IMR-90 (cell line): Measurements from ENCODE around the gene CASP2. TPM values are rescaled to one million over a fixed set of nuclear protein-coding genes. Genes with fewer than 3 reads are reported as not detected.

Experiments used
- ATAC-seq: fragments of 200-7000 bp; cut with Tn5 transposase; 2 replicates; pipeline ENCODE4 v1.9.1; 2020; ENCODE audit warnings: low read depth, mild to moderate bottlenecking, moderate library complexity
- BruUV-seq: library from RNA; stranded (reverse); fragments of 400-500 nt; replicated peaks from 2 replicates; lab custom pipeline; 2021; lab: Mats Ljungman, UMichigan
- CTCF ChIA-PET: fragments of 300-600 bp; formaldehyde crosslinking; extraction: SDS; loops from one replicate; lab custom pipeline; 2021; ENCODE audit warnings: antibody characterized with exemption; lab: Yijun Ruan, JAX
- POLR2A ChIA-PET: fragments of 300-600 bp; sonication (Branson Sonifier 250); formaldehyde crosslinking; loops from one replicate; lab custom pipeline; 2022; ENCODE audit warnings: antibody characterized with exemption; ENCODE audit not compliant: unreplicated experiment; lab: Charles Lee
- DNase-seq: peaks from one replicate; pipeline ENCODE4 v3.0.0; 2013
- H2AFZ ChIP-seq: replicated peaks from 2 replicates; pipeline ENCODE3; 2013; ENCODE audit warnings: low read length, mild to moderate bottlenecking; ENCODE audit not compliant: poor library complexity
- H2AK5ac ChIP-seq: 2 replicates; pipeline ENCODE4 v1.6.1; 2013; ENCODE audit warnings: low read depth, low read length, inconsistent platforms
- H2AK9ac ChIP-seq: replicated peaks from 2 replicates; pipeline ENCODE3; 2013; ENCODE audit warnings: mild to moderate bottlenecking, low read depth, low read length, moderate library complexity; ENCODE audit not compliant: poor library complexity
- H2BK120ac ChIP-seq: 2 replicates; pipeline ENCODE4 v1.6.1; 2013; ENCODE audit warnings: low read depth, low read length, inconsistent platforms
- H2BK15ac ChIP-seq: 3 replicates; pipeline ENCODE4 v1.6.1; 2013; ENCODE audit warnings: low read depth, low read length, inconsistent platforms
- H2BK20ac ChIP-seq: 2 replicates; pipeline ENCODE4 v1.6.1; 2013; ENCODE audit warnings: low read depth, mild to moderate bottlenecking, inconsistent platforms, low read length, moderate library complexity
- H2BK5ac ChIP-seq: 2 replicates; pipeline ENCODE4 v1.6.1; 2013; ENCODE audit warnings: mild to moderate bottlenecking, low read depth, low read length, inconsistent platforms; ENCODE audit not compliant: poor library complexity, severe bottlenecking
- H3K14ac ChIP-seq: replicated peaks from 2 replicates; pipeline ENCODE4 v1.6.1; 2013; ENCODE audit warnings: low read depth, low read length, inconsistent platforms
- H3K18ac ChIP-seq: 2 replicates; pipeline ENCODE4 v1.6.1; 2013; ENCODE audit warnings: low read depth, low read length, control low read depth
- H3K23ac ChIP-seq: 2 replicates; pipeline ENCODE4 v1.6.1; 2013; ENCODE audit warnings: low read depth, low read length, inconsistent platforms
- H3K27ac ChIP-seq: 2 replicates; pipeline ENCODE4 v1.5.1; 2013; ENCODE audit warnings: mild to moderate bottlenecking, control low read depth, low read length; ENCODE audit not compliant: insufficient read depth
- H3K27me3 ChIP-seq: 2 replicates; pipeline ENCODE4 v1.6.1; 2013; ENCODE audit warnings: low read length; ENCODE audit not compliant: control insufficient read depth, insufficient read depth
- H3K36me3 ChIP-seq: 2 replicates; pipeline ENCODE4 v1.6.1; 2013; ENCODE audit warnings: low read length, mixed read lengths; ENCODE audit not compliant: control insufficient read depth, insufficient read depth
- H3K4ac ChIP-seq: 2 replicates; pipeline ENCODE4 v1.6.1; 2013; ENCODE audit warnings: low read depth, low read length, inconsistent platforms
- H3K4me1 ChIP-seq: 2 replicates; pipeline ENCODE4 v1.6.1; 2013; ENCODE audit warnings: low read length, mixed read lengths; ENCODE audit not compliant: control insufficient read depth, insufficient read depth
- H3K4me2 ChIP-seq: 2 replicates; pipeline ENCODE4 v1.6.1; 2013; ENCODE audit warnings: low read depth, mild to moderate bottlenecking, control low read depth, low read length, moderate library complexity
- H3K4me3 ChIP-seq: 2 replicates; pipeline ENCODE4 v1.5.1; 2013; ENCODE audit warnings: low read depth, mild to moderate bottlenecking, control low read depth, low read length, moderate library complexity; ENCODE audit not compliant: insufficient read depth
- H3K56ac ChIP-seq: 2 replicates; pipeline ENCODE4 v1.6.1; 2013; ENCODE audit warnings: low read length, inconsistent platforms; ENCODE audit not compliant: insufficient read depth; ENCODE audit errors: extremely low read depth
- H3K79me1 ChIP-seq, 2 experiments: 2 replicates each; pipeline ENCODE4 v1.6.1; 2013; ENCODE audit warnings: low read length in 2 of 2, inconsistent platforms in 1 of 2, low read depth in 1 of 2
- H3K9ac ChIP-seq: 2 replicates; pipeline ENCODE4 v1.6.1; 2013; ENCODE audit warnings: low read depth, low read length, control low read depth
- H3K9me1 ChIP-seq: 2 replicates; pipeline ENCODE4 v1.6.1; 2013; ENCODE audit warnings: low read length, inconsistent platforms; ENCODE audit not compliant: insufficient read depth
- H3K9me3 ChIP-seq: 2 replicates; pipeline ENCODE4 v1.6.1; 2013; ENCODE audit warnings: low read length; ENCODE audit not compliant: control insufficient read depth, insufficient read depth
- H4K20me1 ChIP-seq: 2 replicates; pipeline ENCODE4 v1.6.1; 2013; ENCODE audit warnings: low read length, inconsistent platforms; ENCODE audit not compliant: insufficient read depth
- H4K5ac ChIP-seq: 2 replicates; pipeline ENCODE4 v1.6.1; 2013; ENCODE audit warnings: mild to moderate bottlenecking, low read depth, low read length, control low read depth
- H4K8ac ChIP-seq, 2 experiments: 2 replicates each; pipeline ENCODE4 v1.6.1; 2013; ENCODE audit warnings: low read depth in 2 of 2, low read length in 2 of 2, control low read depth in 1 of 2, inconsistent platforms in 1 of 2
- H4K91ac ChIP-seq: 2 replicates; pipeline ENCODE4 v1.6.1; 2013; ENCODE audit warnings: low read depth, low read length, inconsistent platforms; ENCODE audit not compliant: insufficient read depth
- CEBPB ChIP-seq: IDR thresholded peaks from 2 replicates; pipeline ENCODE4 v1.6.1; 2012; ENCODE audit warnings: low read depth, low read length, improper control_type of control experiment
- CHD1 ChIP-seq: IDR thresholded peaks from 2 replicates; pipeline ENCODE4 v1.6.1; 2012; ENCODE audit warnings: low read depth, low read length, improper control_type of control experiment
- FOS ChIP-seq: fragments of 150-350 bp; IDR thresholded peaks from 2 replicates; pipeline ENCODE4 v1.6.1; 2016; ENCODE audit warnings: low read depth, low read length
- MAFK ChIP-seq: IDR thresholded peaks from 2 replicates; pipeline ENCODE4 v1.6.1; 2012; ENCODE audit warnings: low read depth, low read length, improper control_type of control experiment
- NFE2L2 ChIP-seq: fragments of 150-350 bp; IDR thresholded peaks from 2 replicates; pipeline ENCODE4 v1.6.1; 2016; ENCODE audit warnings: low read depth, mild to moderate bottlenecking, low read length
- RAD21 ChIP-seq: IDR thresholded peaks from 2 replicates; pipeline ENCODE4 v1.6.1; 2012; ENCODE audit warnings: low read length, improper control_type of control experiment
- WGBS, 2 experiments: methylation state at CpG; one replicate each; pipeline versions ENCODE4 v1.1.5 to v1.1.7; 2013; ENCODE audit warnings: missing lambda C conversion rate in 2 of 2; ENCODE audit not compliant: insufficient read length in 1 of 2; ENCODE audit errors: extremely low coverage in 2 of 2; 5-methylcytosine and 5-hydroxymethylcytosine counted together
- dilution Hi-C: fragments of 300-500 bp; cut with HindIII; formaldehyde crosslinking; loops from one replicate; pipeline ENCODE4 v1.14.3; 2018; ENCODE audit warnings: low sequenced_read_pairs; ENCODE audit not compliant: unreplicated experiment
- in situ Hi-C: fragments of 300-500 bp; cut with MboI; formaldehyde crosslinking; loops from 3 replicates; pipeline ENCODE4 v1.14.3; 2019; ENCODE audit warnings: low sequenced_read_pairs, inconsistent platforms, mixed read lengths
- intact Hi-C: fragments of 100-400 bp; cut with micrococcal nuclease; formaldehyde crosslinking; loops from 2 replicates; pipeline ENCODE4 v1.10.0; 2022
- polyA plus RNA-seq, 3 experiments: library from polyadenylated mRNA; depleted of rRNA; stranded (reverse); fragments of >200 nt; gene quantifications; 2 replicates each; pipeline ENCODE4 v1.2.3, GENCODE V29; 2012; ENCODE audit warnings: low replicate concordance in 1 of 3
- total RNA-seq: library from RNA; depleted of rRNA; stranded (reverse); fragments of >200 nt; gene quantifications from 2 replicates; pipeline ENCODE4 v1.2.3, GENCODE V29; 2012
- TF ChIP-seq, protein P1 (sequence below): fragments of 150-350 bp; IDR thresholded peaks from 2 replicates; pipeline ENCODE4 v1.6.1; 2017; ENCODE audit warnings: mild to moderate bottlenecking, antibody characterized with exemption, low read length, low read depth
- TF ChIP-seq, protein P2 (sequence below): conservative IDR thresholded peaks from 2 replicates; pipeline ENCODE4 v1.5.1; 2012; ENCODE audit warnings: mild to moderate bottlenecking, low read depth, low read length, improper control_type of control experiment

The CASP2 gene
- total and polyA plus RNA-seq, 2 of the 4 experiments (the other 2 are of a cell fraction) = 15.4 to 25.6 TPM

GRCh38 chr7:143289421-143289820, 1.3 kb downstream of the CASP2 start:
- Histone ChIP-seq H3K23ac (peak overlapping the region; percentile 99; the same call in 1 of the 2 replicates), H3K27me3 (no peaks in the 10 kb centered on the region), H4K5ac (no peak overlapping the region), H2BK15ac (no peak overlapping the region), H3K4me1 (peaks cover 5% of the 10 kb centered on the region; the same call in 1 of the 2 replicates), H4K91ac (no peak overlapping the region), H3K79me1 (peaks cover 13 to 39% of the 10 kb centered on the region in 2 experiments; a peak in 3 of 4 replicates), H3K9me1 (peaks cover 6% of the 10 kb centered on the region; the same call in 1 of the 2 replicates), H2BK120ac (no peak overlapping the region; the same call in 1 of the 2 replicates), H2BK5ac (peak overlapping the region; percentile 66), H3K9me3 (no peaks in the 10 kb centered on the region), H4K8ac (no peak overlapping the region), H3K36me3 (peaks cover 16% of the 10 kb centered on the region), H3K56ac (peak overlapping the region; percentile 90), H3K27ac (no peak overlapping the region; the same call in 1 of the 2 replicates), H2BK20ac (no peak overlapping the region), H2AK9ac (peak overlapping the region; percentile 44), H3K4me2 (peak overlapping the region; percentile 82), H3K4ac (no peak overlapping the region; the same call in 1 of the 2 replicates), H3K14ac (peak overlapping the region; percentile 94; the same call in 1 of the 2 replicates), H3K4me3 (peak overlapping the region; percentile 93; the same call in 1 of the 2 replicates), H3K18ac (no peak overlapping the region), H2AFZ (no peak overlapping the region), H4K20me1 (peaks cover 9% of the 10 kb centered on the region; the same call in 1 of the 2 replicates), H3K9ac (peak overlapping the region; percentile 85; the same call in 1 of the 2 replicates), H2AK5ac (peak overlapping the region; percentile 77; the same call in 1 of the 2 replicates)
- TSS peak; percentile 46 for BruUV-seq
- no peak for ATAC-seq
- TF ChIP-seq, protein P1, sequence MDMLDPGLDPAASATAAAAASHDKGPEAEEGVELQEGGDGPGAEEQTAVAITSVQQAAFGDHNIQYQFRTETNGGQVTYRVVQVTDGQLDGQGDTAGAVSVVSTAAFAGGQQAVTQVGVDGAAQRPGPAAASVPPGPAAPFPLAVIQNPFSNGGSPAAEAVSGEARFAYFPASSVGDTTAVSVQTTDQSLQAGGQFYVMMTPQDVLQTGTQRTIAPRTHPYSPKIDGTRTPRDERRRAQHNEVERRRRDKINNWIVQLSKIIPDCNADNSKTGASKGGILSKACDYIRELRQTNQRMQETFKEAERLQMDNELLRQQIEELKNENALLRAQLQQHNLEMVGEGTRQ = no peak
- TF ChIP-seq, protein P2, sequence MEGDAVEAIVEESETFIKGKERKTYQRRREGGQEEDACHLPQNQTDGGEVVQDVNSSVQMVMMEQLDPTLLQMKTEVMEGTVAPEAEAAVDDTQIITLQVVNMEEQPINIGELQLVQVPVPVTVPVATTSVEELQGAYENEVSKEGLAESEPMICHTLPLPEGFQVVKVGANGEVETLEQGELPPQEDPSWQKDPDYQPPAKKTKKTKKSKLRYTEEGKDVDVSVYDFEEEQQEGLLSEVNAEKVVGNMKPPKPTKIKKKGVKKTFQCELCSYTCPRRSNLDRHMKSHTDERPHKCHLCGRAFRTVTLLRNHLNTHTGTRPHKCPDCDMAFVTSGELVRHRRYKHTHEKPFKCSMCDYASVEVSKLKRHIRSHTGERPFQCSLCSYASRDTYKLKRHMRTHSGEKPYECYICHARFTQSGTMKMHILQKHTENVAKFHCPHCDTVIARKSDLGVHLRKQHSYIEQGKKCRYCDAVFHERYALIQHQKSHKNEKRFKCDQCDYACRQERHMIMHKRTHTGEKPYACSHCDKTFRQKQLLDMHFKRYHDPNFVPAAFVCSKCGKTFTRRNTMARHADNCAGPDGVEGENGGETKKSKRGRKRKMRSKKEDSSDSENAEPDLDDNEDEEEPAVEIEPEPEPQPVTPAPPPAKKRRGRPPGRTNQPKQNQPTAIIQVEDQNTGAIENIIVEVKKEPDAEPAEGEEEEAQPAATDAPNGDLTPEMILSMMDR = no peak
- no peak for TF ChIP-seq CHD1
- no peak for TF ChIP-seq MAFK
- no peak for TF ChIP-seq CEBPB
- no peak for TF ChIP-seq FOS
- TF ChIP-seq NFE2L2 = no peak
- no peak for TF ChIP-seq RAD21
- ChIA-PET CTCF (no interaction called here), POLR2A (no interaction called here)
- 0% methylated on average over 2 of the region's 6 CpGs; no CpG with 5 or more reads in 1 of the 2 experiments for WGBS, 2 experiments
- intact Hi-C loops = no loop called here
- DNase-seq = peak; percentile 48
- dilution Hi-C loops = no loop called here
- in situ Hi-C loops = no loop called here
